Measurements from ENCODE around the gene UMODL1.

Gene UMODL1

GRCh38 chr21:42145569-42146272 is 74.6 kb downstream of the UMODL1 start:
- TF ChIP-seq CREB1 (IDR thresholded peaks at IDR 0.05; ENCODE audit: low read depth) (no peak), RAD21 (IDR thresholded peaks at IDR 0.05; ENCODE audit: low read depth) (peak; percentile 91)
- TF ChIP-seq, protein P1, sequence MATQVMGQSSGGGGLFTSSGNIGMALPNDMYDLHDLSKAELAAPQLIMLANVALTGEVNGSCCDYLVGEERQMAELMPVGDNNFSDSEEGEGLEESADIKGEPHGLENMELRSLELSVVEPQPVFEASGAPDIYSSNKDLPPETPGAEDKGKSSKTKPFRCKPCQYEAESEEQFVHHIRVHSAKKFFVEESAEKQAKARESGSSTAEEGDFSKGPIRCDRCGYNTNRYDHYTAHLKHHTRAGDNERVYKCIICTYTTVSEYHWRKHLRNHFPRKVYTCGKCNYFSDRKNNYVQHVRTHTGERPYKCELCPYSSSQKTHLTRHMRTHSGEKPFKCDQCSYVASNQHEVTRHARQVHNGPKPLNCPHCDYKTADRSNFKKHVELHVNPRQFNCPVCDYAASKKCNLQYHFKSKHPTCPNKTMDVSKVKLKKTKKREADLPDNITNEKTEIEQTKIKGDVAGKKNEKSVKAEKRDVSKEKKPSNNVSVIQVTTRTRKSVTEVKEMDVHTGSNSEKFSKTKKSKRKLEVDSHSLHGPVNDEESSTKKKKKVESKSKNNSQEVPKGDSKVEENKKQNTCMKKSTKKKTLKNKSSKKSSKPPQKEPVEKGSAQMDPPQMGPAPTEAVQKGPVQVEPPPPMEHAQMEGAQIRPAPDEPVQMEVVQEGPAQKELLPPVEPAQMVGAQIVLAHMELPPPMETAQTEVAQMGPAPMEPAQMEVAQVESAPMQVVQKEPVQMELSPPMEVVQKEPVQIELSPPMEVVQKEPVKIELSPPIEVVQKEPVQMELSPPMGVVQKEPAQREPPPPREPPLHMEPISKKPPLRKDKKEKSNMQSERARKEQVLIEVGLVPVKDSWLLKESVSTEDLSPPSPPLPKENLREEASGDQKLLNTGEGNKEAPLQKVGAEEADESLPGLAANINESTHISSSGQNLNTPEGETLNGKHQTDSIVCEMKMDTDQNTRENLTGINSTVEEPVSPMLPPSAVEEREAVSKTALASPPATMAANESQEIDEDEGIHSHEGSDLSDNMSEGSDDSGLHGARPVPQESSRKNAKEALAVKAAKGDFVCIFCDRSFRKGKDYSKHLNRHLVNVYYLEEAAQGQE (IDR thresholded peaks at IDR 0.05; ENCODE audit: low read depth), result no peak

DNA sequence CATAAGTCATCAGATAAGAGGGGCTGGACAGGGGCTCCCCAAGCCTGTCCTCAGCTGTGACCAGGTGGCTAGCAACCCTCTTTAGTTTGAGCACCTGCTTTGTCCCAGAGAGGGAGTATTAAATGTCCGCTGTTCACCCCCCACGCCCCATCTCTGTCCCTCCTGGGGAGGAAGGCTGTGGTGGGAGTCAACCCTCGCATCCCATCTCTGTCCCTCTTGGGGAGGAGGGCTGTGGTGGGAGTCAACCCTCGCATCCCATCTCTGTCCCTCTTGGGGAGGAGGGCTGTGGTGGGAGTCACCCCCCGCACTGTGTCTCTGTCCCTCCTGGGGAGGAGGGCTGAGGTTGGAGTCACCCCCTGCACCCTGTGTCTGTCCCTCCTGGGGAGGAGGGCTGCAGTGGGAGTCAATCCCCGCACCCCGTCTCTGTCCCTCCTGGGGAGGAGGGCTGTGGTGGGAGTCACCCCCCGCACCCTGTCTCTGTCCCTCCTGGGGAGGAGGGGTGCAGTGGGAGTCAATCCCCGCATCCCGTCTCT is 75.2 kb downstream of the UMODL1 start:
- TF ChIP-seq YY1 (IDR thresholded peaks at IDR 0.05; ENCODE audit: low read depth) (no peak), EGR1 (IDR thresholded peaks at IDR 0.05) (no peak), CREB1 (IDR thresholded peaks at IDR 0.05; ENCODE audit: low read depth) (no peak)
- TF ChIP-seq, protein P2, sequence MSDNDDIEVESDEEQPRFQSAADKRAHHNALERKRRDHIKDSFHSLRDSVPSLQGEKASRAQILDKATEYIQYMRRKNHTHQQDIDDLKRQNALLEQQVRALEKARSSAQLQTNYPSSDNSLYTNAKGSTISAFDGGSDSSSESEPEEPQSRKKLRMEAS (IDR thresholded peaks at IDR 0.05), result no peak
- TF ChIP-seq, protein P1 (IDR thresholded peaks at IDR 0.05; ENCODE audit: low read depth), result no peak

GRCh38 chr21:42146821-42147220 is 75.7 kb downstream of the UMODL1 start:
- TF ChIP-seq YY1 (IDR thresholded peaks at IDR 0.05; ENCODE audit: low read depth) (no peak), TEAD4 (IDR thresholded peaks at IDR 0.05) (no peak), CREB1 (IDR thresholded peaks at IDR 0.05; ENCODE audit: low read depth) (no peak), FOXM1 (IDR thresholded peaks at IDR 0.05; ENCODE audit: borderline replicate concordance, low read depth) (no peak), TCF12 (IDR thresholded peaks at IDR 0.05; ENCODE audit: low read depth) (no peak), RAD21 (IDR thresholded peaks at IDR 0.05; ENCODE audit: low read depth) (no peak), ZBTB7A (IDR thresholded peaks at IDR 0.05; ENCODE audit: low read depth) (no peak), USF1 (IDR thresholded peaks at IDR 0.05) (no peak)
- TF ChIP-seq, protein P1 (IDR thresholded peaks at IDR 0.05; ENCODE audit: low read depth), result no peak

GRCh38 chr21:42147386-42148020 is 76.4 kb downstream of the UMODL1 start:
- TF ChIP-seq USF1 (IDR thresholded peaks at IDR 0.05) (no peak), TEAD4 (IDR thresholded peaks at IDR 0.05) (no peak), EGR1 (IDR thresholded peaks at IDR 0.05) (no peak), EP300 (IDR thresholded peaks at IDR 0.05; ENCODE audit: borderline replicate concordance) (no peak), TCF12 (IDR thresholded peaks at IDR 0.05; ENCODE audit: low read depth) (no peak), FOXM1 (IDR thresholded peaks at IDR 0.05; ENCODE audit: borderline replicate concordance, low read depth) (no peak), RAD21 (IDR thresholded peaks at IDR 0.05; ENCODE audit: low read depth) (no peak), ZBTB7A (IDR thresholded peaks at IDR 0.05; ENCODE audit: low read depth) (no peak), NFIC (IDR thresholded peaks at IDR 0.05) (no peak), TAF1 (IDR thresholded peaks at IDR 0.05; ENCODE audit: low read depth) (no peak), YY1 (IDR thresholded peaks at IDR 0.05; ENCODE audit: low read depth) (no peak), CEBPB (IDR thresholded peaks at IDR 0.05) (no peak), CREB1 (IDR thresholded peaks at IDR 0.05; ENCODE audit: low read depth) (no peak)
- TF ChIP-seq, protein P2 (IDR thresholded peaks at IDR 0.05), result no peak
- TF ChIP-seq, protein P1 (IDR thresholded peaks at IDR 0.05; ENCODE audit: low read depth), result no peak
